GM18517 (cell line): ENCODE data around the gene COLEC11.

Experiments
- ATAC-seq: cut with Tn5 transposase; IDR thresholded peaks from one replicate; pipeline ENCODE4 v1.9.1; 2021; ENCODE audit warnings: mild to moderate bottlenecking, moderate library complexity; ENCODE audit not compliant: unreplicated experiment

The COLEC11 gene

DNA sequence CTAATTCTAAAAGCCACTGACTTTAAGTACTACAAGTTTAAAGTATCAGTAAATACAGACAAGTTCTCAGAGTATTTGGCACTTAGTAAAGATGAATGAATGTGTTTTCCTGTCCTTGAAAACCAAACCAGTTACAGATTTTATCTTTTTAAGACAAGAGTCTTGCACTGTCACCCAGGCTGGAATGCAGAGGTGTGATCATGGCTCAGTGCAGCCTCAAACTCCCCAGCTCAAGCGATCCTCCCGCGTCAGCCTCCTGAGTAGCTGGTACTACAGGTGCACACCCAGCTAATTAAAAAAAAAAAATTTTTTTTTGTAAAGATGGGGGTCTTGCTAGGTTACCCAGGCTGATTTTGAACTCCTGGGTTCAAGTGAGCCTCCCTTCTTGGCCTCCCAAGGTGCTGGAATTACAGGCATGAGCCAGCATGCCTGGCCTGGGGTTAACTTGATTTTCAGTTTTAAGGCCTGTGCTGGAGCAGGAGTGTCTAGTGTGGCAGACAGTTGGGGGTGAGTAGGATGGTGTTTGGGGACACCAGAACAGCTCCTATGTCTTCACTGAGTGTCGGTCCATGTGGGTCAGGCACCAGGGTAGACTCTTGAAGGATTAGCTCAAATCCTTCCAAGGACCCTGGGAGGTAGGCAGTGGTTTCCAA, 10.2 kb upstream of the COLEC11 start:
- no peak for ATAC-seq

DNA sequence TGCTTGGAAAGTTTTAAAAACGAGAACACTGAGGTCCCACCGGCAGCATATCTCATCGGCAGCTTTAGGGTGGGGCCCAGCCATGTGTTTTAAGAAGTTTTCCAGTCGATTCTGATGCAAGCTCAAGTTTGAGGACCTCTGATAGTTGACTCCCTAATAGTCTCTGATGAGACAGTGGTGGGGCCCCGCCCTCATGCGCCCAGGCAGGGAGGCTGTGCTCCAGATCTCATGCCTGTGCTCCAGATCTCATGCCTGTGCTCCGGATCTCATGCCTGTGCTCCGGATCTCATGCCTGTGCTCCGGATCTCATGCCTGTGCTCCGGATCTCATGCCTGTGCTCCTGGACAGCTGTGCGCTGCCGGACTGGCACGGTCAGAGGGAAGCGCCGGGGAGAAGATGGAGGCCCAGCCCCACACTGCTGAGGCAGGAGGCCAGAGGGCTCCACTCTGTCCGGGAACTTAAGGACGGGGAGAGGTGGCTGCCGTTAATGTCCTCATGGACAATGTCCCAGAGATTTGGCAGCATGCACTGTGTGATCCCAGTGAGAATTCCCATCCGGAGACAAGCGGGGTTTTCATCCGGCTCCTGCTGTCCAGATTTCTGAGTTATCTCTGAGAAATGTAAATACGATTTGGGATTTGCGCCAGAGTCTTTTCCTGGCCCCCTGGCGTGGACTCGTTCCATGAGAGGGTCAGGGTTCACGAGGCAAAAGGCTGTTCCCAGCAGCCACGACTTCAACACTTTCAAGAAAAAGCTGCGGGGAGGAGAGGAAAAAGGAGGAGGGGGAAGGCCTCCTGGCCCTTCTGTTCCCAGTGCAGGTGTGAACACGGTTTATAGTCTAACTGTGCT, 9.4 kb upstream of the COLEC11 start:
- no peak for ATAC-seq

DNA sequence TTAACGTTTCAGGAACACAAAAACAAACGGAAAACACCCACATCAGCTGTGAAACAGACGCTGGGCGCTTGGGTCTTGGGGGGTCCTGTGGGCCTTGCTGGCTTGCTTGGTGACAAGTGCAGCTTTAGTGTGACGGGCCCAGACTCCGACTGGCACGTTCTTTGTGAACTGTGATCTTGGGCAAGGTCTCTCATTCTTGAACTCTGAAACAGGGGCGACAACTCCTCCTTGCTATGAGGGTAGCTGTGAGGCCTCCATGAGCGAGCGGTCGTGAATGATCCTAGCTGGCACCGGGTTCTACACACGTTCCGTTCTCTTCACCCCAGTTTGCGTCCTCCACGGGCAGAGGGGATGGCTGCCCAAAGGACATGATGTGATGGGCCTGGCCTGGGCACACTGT, 8.7 kb upstream of the COLEC11 start:
- ATAC-seq, result no peak

GRCh38 chr2:3587021-3587420, 7.9 kb upstream of the COLEC11 start:
- ATAC-seq, result no peak

- ATAC-seq, result no peak
Observed at GRCh38 chr2:3587432-3587831, 7.5 kb upstream of the COLEC11 start.

- no peak for ATAC-seq
Observed at GRCh38 chr2:3588084-3588483, 6.8 kb upstream of the COLEC11 start.

- ATAC-seq, result no peak
Observed at GRCh38 chr2:3589086-3589485, 5.8 kb upstream of the COLEC11 start.

DNA sequence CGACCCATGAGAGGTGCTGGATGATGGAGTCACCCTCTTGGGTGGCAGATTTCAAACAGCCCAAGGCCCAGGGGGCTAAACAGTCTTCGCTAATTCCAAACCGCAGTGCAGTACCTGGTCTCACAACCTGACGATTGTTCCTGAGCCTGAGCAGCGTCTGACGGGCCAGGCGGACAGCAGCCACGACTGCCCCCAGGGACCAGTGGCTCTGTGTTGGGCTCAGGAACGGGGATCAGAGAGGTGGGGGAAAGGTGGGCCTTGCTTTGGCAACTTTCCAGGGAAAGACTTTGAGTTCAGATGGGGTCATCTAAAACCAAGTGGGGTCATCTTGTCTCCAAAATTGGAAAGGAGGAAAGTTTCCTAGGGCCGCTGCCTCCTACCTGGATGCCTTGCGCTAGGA, 492 bp downstream of the COLEC11 start:
- ATAC-seq, result no peak

- ATAC-seq, result no peak
Observed at GRCh38 chr2:3595985-3596384, 1.1 kb downstream of the COLEC11 start.

DNA sequence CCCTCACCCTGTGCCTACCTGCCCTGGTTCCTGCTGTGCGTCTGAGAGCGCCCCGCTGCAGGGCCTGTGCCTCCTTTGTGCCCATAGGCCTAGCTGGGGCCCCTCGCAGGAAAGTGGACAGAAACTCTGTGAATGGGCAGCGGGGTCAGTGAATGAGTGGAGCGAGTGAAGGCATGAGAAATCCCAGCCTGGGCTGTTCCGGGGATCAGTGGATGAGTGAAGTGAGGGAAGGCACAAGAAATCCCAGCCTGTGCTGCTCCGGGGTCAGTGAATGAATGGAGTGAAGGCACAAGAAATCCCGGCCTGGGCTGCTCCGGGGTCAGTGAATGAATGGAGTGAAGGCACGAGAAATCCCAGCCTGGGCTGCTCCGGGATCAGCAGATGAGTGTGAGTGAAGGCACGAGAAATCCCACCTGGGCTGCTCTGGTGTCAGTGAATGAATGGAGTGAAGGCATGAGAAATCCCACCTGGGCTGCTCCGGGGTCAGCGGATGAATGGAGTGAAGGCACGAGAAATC, 2.0 kb downstream of the COLEC11 start:
- ATAC-seq, result no peak

GRCh38 chr2:3597567-3597966, 2.7 kb downstream of the COLEC11 start:
- no peak for ATAC-seq

DNA sequence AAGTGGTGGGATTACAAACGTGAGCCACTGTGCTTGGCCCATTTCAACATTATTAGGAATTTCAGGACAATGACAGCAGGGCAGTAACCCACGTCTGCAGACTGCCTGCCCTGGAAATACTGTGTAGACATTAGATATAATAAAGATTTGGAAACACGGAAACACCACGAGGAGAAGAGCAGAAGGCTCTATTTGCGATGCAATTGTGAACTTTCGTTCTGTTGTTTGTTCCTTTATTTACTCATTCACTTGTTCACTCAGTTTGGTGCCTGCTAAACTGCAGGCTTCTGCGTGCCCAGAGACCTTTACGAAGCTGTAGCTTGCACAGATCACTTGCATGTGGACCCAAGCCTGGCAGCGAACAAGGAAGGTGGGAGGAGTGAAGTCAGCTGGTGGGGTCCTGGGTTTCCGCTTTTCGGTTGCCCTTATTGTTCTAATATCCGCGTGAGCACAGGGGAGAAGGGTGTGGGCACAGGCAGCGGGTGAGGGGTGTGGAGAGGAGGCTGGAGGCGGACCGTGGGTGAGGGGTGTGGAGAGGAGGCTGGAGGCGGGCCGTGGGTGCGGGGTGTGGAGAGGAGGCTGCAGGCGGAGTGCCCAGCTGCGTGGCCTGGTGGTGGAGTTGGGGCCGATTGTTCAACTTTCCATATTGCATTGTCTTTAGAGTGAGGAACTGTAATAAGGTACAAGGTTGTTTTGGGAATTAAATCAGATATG, 3.4 kb downstream of the COLEC11 start:
- ATAC-seq, result no peak

DNA sequence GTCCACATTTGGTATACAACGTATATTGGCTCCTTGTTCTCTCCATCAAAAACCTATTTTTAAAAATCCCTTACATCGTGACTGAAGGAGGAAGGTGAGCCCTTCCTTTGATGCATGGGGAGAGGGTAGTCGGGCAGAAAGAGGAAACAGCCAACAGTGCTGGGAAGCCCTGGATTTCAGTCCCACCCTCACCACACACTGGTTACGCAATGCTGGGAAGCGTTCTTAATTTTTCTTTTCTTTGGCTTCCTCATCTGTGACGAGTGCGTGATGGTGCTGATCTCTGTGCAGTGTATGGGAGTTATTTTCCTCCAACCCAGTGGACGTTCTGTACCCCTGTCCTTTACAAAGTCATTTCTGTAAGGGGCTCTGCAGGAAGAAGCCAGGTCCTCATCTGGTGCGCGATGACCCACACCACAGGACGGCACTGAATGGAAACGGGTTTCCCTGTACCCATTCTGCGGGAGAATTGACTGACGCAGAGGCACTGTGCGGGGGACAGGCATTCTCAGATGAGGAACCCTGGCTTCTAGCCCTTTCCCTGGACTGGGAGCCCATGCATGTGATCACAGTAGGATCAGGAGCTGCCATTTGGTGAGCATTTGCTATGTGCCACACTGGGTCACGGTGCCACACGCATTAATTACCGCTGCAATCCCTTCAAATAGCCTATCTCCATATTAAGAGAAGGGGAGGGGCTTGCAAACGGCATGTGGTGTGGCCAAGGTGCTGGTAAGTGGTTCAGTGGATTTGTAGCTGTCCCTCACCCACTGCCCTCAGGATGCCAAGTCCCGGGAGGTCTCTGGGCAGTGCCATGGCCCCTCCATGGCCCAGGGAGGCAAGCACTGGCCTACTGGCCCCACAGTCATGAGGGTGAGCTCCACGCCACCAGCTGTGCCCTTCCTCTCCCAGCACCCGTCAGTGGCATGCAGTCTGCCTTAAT, 4.3 kb downstream of the COLEC11 start:
- ATAC-seq, result no peak

DNA sequence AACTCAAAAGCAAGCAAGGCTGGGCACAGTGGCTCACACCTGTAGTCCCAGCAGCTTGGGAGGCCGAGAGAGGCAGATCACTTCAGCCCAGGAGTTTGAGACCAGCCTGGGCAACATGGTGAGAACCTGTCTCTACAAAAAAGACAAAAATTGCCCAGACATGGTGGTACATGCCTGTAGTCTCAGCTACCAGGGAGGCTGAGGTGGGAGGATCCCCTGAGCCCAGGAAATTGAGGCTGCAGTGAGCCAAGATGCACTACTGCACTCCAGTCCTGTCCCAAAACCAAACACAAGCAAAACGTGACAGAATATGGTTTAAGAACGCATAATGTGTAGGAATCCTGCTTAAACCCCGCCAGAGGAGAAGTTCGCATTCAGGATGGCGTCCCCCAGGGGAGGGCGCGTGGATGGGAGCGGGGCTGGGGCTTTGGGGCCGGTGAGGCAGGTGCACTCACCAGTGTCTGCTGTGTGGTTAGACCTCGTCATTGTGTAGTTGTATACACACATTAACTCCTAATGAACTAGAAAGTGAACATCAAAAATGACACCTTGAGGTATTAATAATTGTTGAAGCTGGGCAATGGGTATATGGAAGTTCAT, 5.4 kb downstream of the COLEC11 start:
- no peak for ATAC-seq

GRCh38 chr2:3601561-3602271, 6.8 kb downstream of the COLEC11 start:
- no peak for ATAC-seq

GRCh38 chr2:3602553-3603339, 7.8 kb downstream of the COLEC11 start:
- ATAC-seq, result no peak

DNA sequence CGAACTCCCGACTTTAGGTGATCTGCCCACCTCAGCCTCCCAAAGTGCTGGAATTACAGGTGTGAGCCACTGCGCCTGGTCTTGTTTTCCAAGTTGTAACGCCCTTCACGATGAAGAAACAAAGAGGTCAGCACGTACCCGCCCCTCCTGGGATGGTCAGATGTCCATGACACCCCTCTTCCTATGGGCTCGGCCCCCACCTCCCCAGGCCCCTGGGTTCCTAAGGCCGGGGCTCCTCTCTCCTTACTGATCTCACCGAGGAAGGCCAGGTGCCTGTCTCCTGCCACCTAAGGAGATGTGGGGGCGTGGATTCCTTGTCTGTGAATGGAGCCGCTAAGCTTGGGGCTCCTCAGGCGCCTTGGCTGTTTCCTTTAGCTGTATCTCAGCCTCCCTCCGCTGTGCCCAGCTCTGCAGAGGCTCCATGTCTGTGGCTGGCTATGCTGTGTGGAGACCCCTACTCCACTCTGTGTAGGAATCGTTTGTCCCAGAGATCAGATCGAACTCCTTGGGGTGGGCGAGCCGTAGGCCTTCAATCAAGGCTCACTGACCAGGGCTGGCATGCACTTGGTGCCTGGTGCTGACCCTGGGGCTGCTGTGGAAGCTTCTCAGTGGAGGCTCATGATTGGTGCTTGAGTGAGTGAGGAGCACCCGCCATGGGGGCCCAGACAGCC, 8.8 kb downstream of the COLEC11 start:
- ATAC-seq, result no peak

GRCh38 chr2:3604207-3604877, 9.4 kb downstream of the COLEC11 start:
- ATAC-seq, result no peak
